Esophagus squamous epithelium (tissue), 5 donors: ENCODE data around the gene KCNQ1. TPM values are rescaled to one million over a fixed set of nuclear protein-coding genes. Genes with fewer than 3 reads are reported as not detected.
A peak's percentile ranks its signal among the peaks of the same experiment; 100 is the strongest.

Experiments
- DNase-seq: peaks from one replicate; lab custom pipeline; 2025; lab: John Stamatoyannopoulos, UW
- H3K27ac ChIP-seq, 4 donors: fragments of 200-600 bp; sonication (generic); one replicate each; pipeline ENCODE4 v1.5.1; 2016 to 2019; ENCODE audit warnings: mild to moderate bottlenecking in 1 of 4
- H3K27me3 ChIP-seq, 4 donors: fragments of 200-600 bp; sonication (generic); 1 replicate in 3 of 4; 2 replicates in 1 of 4; pipeline versions ENCODE4 v1.5.1 to v1.6.0; 2017 to 2021; ENCODE audit warnings: antibody characterized with exemption in 1 of 4
- H3K36me3 ChIP-seq, 3 donors: fragments of 200-600 bp; sonication (generic); one replicate each; pipeline ENCODE4 v1.5.1; 2016 to 2019
- H3K4me1 ChIP-seq, 3 donors: fragments of 200-600 bp; sonication (generic); one replicate each; pipeline ENCODE4 v1.5.1; 2017 to 2019
- H3K4me3 ChIP-seq, 4 donors: fragments of 200-600 bp; sonication (generic); 1 replicate in 3 of 4; 2 replicates in 1 of 4; pipeline ENCODE4 v1.5.1; 2016 to 2019; ENCODE audit warnings: mild to moderate bottlenecking in 2 of 4, moderate library complexity in 1 of 4
- H3K9me3 ChIP-seq, 3 donors: fragments of 200-600 bp; sonication (generic); one replicate each; pipeline ENCODE4 v1.5.1; 2016 to 2019
- CTCF ChIP-seq, 6 experiments: fragments of 450-650 bp in 4 of 6; fragments of 200-600 bp in 2 of 6; sonication (generic) in 2 of 6; IDR thresholded peaks; one replicate each; pipeline ENCODE4 v1.5.1; 2016 to 2019; ENCODE audit warnings: antibody characterized with exemption in 6 of 6, mild to moderate bottlenecking in 4 of 6, moderate library complexity in 4 of 6
- POLR2A ChIP-seq, 4 donors: fragments of 450-650 bp; IDR thresholded peaks; one replicate each; pipeline ENCODE4 v1.6.1; 2017; ENCODE audit warnings: antibody characterized with exemption in 4 of 4, mild to moderate bottlenecking in 4 of 4, moderate library complexity in 3 of 4
- WGBS, 2 donors: methylation state at CpG; one replicate each; pipeline ENCODE4 v1.1.5; 2018; 5-methylcytosine and 5-hydroxymethylcytosine counted together
- intact Hi-C: fragments of 100-400 bp; cut with DNase I; formaldehyde crosslinking; loops from one replicate; pipeline ENCODE4 v1.15.0; 2022
- total RNA-seq, 4 donors: library from RNA; depleted of rRNA; stranded (reverse); fragments of >200 nt; gene quantifications; one replicate each; pipeline ENCODE4 v1.1.0, GENCODE V29; 2016
- donor health status: DM: yes; HTN: yes; CAD: no.

Gene KCNQ1
- total RNA-seq, 4 donors from 2014 or later, result 0.61 to 3.1 (median 0.72) TPM

GRCh38 chr11:2805388-2806056, 360.7 kb downstream of the KCNQ1 start:
- 78 to 80% methylated on average over 20 of the region's 20 CpGs for WGBS, 2 donors
- Histone ChIP-seq H3K27me3 (peaks cover 0 to 8% (median 0%) of the 10 kb centered on the region in 4 donors), H3K4me3 (no peak overlapping the region), H3K9me3 (no peaks in the 10 kb centered on the region), H3K4me1 (peaks cover 6 to 61% (median 35%) of the 10 kb centered on the region in 3 donors), H3K27ac (peak overlapping the region; percentile 39 to 88 (median 80)), H3K36me3 (no peaks in the 10 kb centered on the region)
- DNase-seq, result no peak
- TF ChIP-seq CTCF (IDR thresholded peaks at IDR 0.05), result no peak
- no peak for TF ChIP-seq POLR2A (IDR thresholded peaks at IDR 0.05)
- intact Hi-C loops, result no loop called here

- Histone ChIP-seq H3K27me3 (peaks cover 0 to 8% (median 0%) of the 10 kb centered on the region in 4 donors), H3K4me3 (no peak overlapping the region), H3K4me1 (peaks cover 6 to 69% (median 39%) of the 10 kb centered on the region in 3 donors), H3K36me3 (no peaks in the 10 kb centered on the region), H3K9me3 (no peaks in the 10 kb centered on the region), H3K27ac (peak overlapping the region; percentile 41 to 88 (median 80))
- TF ChIP-seq CTCF (IDR thresholded peaks at IDR 0.05) (no peak), POLR2A (IDR thresholded peaks at IDR 0.05) (no peak)
- 58 to 73% methylated on average over 7 to 9 of the region's 24 CpGs for WGBS, 2 donors
- intact Hi-C loops, result no loop called here
- DNase-seq, result no peak
These were observed 361.7 kb downstream of the KCNQ1 start for GRCh38 chr11:2806351-2807024.

GRCh38 chr11:2807025-2807681, 362.3 kb downstream of the KCNQ1 start:
- TF ChIP-seq POLR2A (IDR thresholded peaks at IDR 0.05) (no peak), CTCF (IDR thresholded peaks at IDR 0.05) (no peak)
- H3K4me1 ChIP-seq, result peaks cover 10 to 76% (median 45%) of the 10 kb centered on the region in 3 donors

GRCh38 chr11:2807801-2808241, 363.0 kb downstream of the KCNQ1 start:
- H3K27ac ChIP-seq, result peak overlapping the region; percentile 41 to 88 (median 80)
- H3K4me3 ChIP-seq, result peak overlapping the region in 2 of 4 donors; percentile 19 to 45
- peaks cover 0 to 8% (median 0%) of the 10 kb centered on the region in 4 donors for H3K27me3 ChIP-seq
- peaks cover 16 to 79% (median 51%) of the 10 kb centered on the region in 3 donors for H3K4me1 ChIP-seq
- no peak for TF ChIP-seq POLR2A (IDR thresholded peaks at IDR 0.05)
- TF ChIP-seq CTCF (IDR thresholded peaks at IDR 0.05), result no peak
- no peak for DNase-seq
- H3K36me3 ChIP-seq, result no peaks in the 10 kb centered on the region
- 34 to 83% methylated on average over 1 to 3 of the region's 11 CpGs for WGBS, 2 donors
- no peaks in the 10 kb centered on the region for H3K9me3 ChIP-seq
- intact Hi-C loops, result no loop called here

More at GRCh38 chr11:2807025-2807681, 362.3 kb downstream of the KCNQ1 start:
- Histone ChIP-seq H3K27ac (peak overlapping the region; percentile 41 to 88 (median 80)), H3K4me3 (peak overlapping the region in 2 of 4 donors; percentile 19 to 45), H3K36me3 (no peaks in the 10 kb centered on the region), H3K27me3 (peaks cover 0 to 8% (median 0%) of the 10 kb centered on the region in 4 donors), H3K9me3 (no peaks in the 10 kb centered on the region)
- no peak for DNase-seq
- 21 to 27% methylated on average over 29 to 34 of the region's 39 CpGs for WGBS, 2 donors
- intact Hi-C loops, result no loop called here
